22Rv1 (cell line): ENCODE measurements around the gene MYH10.

ENCODE experiments used
- CTCF ChIP-seq: fragments of 450-650 bp; IDR thresholded peaks from 2 replicates; pipeline ENCODE4 v1.5.1; 2017; ENCODE audit warnings: mild to moderate bottlenecking
- ZFX ChIP-seq: fragments of 450-650 bp; IDR thresholded peaks from 2 replicates; pipeline ENCODE4 v1.6.1; 2017; ENCODE audit warnings: antibody characterized with exemption, borderline replicate concordance

DNA sequence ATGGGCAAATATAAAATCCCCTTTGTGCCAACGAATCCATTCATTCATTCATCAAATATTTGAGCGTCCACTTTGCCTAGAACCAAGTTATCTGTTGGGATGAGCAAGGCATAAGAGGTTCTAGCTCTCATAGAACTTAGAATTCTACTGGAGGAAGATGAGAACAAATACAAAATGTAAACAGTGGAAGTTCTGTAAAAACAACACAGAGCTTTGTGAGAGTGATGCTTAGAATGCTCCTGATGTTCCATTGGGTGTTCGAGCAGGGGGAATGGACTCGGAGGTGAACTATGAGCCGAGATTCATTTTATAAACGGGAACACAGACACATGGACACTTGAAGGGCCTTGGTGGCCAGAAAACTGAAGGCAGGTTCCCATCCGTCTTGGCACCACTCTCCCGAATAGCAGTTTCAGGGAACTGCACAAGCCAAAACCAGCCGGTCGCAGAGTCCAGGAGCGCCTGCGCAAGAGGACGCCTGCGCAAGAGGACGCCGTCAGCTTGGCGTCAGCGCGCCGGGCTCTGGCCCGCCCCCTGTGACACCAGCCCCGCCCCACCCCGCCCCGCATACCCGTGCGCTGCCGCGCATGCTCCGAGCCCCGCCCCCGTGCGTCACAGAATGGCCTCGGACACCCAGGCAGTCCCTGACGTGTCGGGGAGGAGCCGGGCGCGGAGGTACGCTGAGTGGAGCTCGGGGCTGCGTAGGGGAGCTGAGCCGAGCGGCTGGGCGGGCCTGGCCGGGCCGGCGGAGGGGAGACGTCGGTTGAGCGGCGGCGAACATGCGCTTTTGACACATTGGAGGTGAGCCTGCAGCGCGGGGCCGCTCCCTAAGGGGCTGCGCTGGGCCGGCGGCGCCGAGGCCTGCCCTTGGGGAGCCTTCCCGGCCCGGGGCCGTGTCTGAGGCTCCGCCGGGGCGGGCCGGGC is 195.0 kb downstream of the MYH10 start, which contains the start of gene NDEL1:
- no peak for TF ChIP-seq CTCF
- no peak for TF ChIP-seq ZFX
